GM19023 (cell line): Measurements from ENCODE around the gene PSMD11.
"Not testable (repeated sequence)": the region's sequence is repeated elsewhere in the genome, so short reads cannot be mapped to it uniquely, and the experiment has no call there.

Experiments
- ATAC-seq: cut with Tn5 transposase; IDR thresholded peaks from one replicate; pipeline ENCODE4 v1.9.1; 2021; ENCODE audit warnings: mild to moderate bottlenecking, moderate library complexity; ENCODE audit not compliant: unreplicated experiment

PSMD11 gene

DNA sequence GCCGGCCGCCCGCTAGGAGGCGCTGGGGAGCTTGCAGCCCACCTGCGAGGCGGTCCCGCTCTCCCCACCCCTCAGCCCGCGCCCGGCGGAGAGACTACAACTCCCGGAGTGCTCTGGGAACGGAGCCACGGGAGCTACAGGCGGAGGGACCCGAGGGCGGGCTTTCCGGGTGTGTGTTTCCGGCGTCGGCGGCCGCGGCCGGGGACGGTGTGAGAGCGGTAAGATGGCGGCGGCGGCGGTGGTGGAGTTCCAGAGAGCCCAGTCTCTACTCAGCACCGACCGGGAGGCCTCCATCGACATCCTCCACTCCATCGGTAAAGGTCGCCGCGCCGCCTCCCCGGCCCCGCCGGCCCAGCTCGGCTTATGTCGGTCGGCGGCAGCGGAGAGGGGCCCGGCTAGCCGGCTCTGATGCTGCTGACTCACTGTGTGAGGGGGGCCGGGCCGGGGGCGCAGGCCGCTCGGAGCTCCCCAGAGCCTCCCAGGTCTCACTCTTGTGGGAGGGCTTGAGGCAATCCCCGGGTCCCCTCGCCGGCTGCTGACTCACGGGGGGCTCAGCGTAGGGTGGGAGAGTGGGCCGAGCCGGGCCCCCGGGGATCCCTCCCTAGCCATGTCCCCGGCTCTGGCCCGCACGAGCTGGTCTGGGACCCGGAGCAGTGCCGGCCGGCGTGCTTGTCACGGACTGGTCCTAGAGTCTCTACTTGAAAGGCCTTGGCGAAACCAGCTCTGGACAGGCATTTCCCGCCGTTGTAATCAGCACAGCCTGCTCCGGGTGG, at the start of gene PSMD11:
Gene PSMD11, plus strand, starts transcription at position 210 of the 773 bp plus-strand sequence. Its CDS starts 14 bp downstream, at position 224.
- peak; percentile 91 for ATAC-seq

DNA sequence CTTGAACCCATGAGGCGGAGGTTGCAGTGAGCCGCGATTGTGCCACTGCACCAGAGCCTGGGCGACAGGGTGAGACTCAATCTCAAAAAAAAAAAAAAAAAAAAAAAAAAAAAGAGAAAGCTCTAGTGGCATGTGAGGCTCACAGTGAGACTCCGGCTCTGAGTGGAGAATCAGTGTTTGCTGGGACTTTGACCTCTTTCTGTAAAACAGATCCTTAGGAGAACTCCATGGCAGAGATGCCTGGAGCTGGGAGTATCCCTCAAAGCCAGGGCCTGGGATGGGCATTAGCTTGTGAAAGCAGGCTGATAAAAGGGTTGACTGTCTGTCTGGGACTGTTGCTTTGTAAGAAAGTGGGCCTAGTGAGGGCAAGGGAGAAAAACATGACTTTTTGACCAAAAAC, 48.0 kb upstream of the PSMD11 start:
- ATAC-seq, result no peak

DNA sequence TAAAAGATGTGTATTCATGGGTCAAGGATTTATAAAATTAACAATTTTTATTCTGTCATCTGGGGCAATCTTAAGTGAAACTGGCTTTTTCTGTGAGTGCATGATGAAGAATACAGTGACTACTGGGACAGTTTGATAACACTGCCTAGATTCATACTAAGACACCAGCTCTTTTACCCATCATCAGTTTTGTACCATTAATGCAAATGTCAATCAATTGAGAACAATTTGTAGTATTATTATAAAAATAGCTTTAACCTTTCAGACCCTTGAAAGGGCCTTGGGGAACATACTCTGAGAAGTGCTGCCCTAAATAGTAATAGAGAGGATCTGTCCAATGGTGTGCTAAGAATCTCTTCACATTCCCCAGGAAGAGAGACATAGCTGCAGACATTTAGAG, 45.4 kb upstream of the PSMD11 start:
- no peak for ATAC-seq

DNA sequence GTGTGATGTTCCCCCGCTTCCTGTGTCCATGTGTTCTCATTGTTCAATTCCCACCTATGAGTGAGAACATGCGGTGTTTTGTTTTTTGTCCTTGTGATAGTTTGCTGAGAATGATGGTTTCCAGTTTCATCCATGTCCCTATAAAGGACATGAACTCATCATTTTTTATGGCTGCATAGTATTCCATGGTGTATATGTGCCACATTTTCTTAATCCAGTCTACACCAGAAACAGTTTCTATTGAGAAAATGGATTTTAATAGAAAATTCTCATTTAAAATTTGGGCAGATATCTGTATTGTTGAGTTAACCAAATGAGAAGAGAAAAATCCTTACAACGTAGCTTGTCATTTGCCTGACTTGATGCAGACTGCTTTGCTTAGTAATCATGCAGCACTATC, 34.2 kb upstream of the PSMD11 start:
- ATAC-seq, result not testable (repeated sequence)

DNA sequence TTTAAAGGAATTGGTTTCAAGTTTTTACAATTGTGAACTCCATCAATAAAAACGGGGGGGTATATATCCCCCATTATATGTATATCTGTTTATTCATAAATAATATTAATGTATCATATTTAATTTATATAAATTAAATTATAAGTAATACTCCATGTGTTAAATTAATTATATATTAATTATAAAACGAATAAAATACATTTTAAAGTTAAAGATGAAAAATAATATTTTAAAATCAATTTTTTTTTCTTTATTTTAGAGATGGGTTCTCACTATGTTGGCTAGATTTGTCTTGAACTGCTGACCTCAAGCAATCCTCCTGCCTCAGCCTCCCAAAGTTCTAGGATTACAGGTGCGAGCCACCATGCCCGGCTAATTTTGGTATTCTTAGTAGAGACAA, 17.4 kb upstream of the PSMD11 start:
- no peak for ATAC-seq

DNA sequence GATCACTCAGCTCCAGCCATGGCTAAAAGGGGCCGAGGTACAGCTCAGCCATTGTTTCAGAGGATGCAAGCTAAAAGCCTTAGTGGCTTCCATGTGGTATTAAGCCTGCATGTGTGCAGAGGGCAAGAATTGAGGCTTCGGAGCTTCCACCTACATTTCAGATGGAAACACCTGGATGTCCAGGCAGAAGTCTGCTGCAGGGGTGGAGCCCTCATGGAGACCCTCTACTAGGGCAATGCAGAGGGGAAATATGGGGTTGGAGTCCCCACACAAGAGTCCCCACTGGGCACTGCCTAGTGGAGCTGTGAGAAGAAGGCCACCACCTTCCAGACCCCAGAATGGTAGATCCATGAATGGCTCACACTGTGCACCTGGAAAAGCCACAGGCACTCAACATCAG, 14.7 kb upstream of the PSMD11 start:
- ATAC-seq, result no peak

- no peak for ATAC-seq
Measured at GRCh38 chr17:32440722-32441121, 3.6 kb upstream of the PSMD11 start.

DNA sequence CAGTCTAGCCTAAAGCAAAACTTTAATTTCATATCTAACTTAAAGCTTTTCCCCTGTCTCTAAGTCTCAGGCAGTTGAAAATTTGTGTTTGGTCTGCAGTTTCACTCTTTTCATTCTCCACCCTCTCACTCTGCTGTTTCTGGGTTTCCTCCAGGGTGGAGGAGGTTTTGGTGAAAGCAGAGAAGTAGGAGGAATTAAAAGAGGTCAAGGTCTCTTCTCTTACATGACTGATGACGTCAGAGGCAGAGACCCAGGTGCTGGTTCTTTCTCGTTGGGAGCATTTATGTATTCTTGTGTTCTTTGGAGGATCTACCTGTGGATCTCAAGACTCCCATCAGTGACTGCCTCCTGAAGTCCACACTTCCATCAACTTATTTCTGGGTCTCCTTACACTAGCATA, 2.4 kb upstream of the PSMD11 start:
- ATAC-seq, result no peak

GRCh38 chr17:32443827-32444300, 446 bp upstream of the PSMD11 start:
- peak; percentile 6 for ATAC-seq

DNA sequence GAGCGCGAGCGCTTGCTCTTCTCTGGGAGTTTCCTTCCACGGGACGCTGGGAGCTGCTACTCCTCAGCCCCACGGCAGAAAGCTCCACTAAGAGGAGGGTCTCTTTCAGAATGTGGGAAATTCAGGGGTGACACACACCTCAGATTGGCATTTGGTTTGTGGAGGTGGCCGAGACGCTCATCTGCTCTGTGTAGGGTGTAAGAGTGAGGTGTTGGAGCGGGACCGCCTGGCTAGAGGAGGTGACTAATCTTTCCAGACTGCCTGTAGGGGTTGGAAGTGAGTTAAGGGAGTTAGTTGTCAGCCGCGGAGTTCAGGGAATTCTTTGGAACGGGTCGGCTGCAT, 735 bp downstream of the PSMD11 start:
- ATAC-seq, result no peak

- ATAC-seq, result no peak
Measured at GRCh38 chr17:32445497-32445896, 1.2 kb downstream of the PSMD11 start.

DNA sequence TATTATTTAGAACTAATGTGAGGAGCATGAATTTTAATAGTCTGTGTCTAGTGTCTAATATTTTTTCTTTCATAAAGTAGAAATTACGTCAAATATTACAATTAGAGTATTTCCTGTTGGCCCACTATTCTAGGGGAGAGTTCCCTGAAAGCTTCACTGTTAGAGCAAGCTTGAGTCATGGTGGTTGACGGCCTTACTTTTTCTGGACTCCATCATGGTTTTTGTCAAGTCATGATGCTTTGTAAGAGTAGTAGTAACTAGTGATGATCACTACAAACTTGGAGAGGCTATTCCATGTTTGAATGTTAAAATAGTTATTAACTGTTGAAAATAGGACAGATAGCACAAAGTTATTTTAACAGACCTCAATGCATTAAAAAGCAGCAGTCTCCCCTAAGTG, 1.7 kb downstream of the PSMD11 start:
- ATAC-seq, result no peak

DNA sequence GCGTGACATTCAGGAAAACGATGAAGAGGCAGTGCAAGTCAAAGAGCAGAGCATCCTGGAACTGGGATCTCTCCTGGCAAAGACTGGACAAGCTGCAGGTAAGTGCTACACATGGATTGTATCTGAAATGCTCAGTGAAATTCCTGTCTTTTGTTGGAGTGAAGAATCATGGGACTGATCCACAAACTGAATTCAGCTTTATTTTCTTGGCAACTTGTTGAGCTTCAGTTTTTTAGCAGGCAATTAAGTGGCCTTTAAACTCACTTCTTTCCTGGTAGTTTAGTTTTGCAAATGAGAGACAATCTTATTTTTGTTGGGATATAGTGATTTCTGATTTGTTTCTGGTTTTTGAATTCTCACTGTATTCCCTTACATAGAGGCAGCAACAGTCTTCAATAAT, 2.6 kb downstream of the PSMD11 start:
- no peak for ATAC-seq

GRCh38 chr17:32449963-32450362, 5.7 kb downstream of the PSMD11 start:
- ATAC-seq, result no peak

DNA sequence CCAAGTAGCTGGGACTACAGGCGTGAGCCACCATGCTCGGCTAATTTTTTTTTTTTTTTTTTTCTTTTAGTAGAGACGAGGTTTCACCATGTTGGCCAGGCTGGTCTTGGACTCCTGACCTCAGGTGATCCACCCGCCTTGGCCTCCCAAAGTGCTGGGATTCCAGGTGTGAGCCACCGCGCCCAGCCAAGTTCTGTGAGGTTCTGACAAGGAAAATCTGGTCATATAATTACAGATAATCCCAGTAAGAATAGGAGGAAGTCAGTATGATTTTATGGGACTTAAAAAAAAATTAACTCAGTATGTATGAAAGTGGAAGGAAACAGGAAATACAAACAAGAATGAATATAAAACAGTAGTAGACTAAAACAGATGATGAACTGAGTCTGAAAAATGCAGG, 6.1 kb downstream of the PSMD11 start:
- not testable (repeated sequence) for ATAC-seq

DNA sequence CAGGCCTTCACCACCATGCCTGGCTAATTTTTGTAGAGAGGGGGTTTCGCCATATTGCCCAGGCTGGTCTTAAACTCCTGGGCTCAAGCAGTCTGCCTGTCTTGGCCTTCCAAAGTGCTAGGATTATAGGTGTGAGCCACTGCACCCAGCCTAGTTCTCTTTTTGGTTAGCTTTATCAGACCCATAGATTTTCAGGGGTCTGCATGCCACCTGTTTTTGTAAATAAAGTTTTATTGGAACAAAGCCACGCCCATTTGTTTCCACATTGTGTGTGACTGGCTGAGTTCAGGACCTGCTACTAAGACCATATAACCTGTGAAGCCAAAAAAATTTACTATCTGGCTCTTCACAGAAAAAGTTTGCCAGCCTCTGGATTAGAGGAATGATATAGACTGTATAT, 7.6 kb downstream of the PSMD11 start:
- no peak for ATAC-seq

DNA sequence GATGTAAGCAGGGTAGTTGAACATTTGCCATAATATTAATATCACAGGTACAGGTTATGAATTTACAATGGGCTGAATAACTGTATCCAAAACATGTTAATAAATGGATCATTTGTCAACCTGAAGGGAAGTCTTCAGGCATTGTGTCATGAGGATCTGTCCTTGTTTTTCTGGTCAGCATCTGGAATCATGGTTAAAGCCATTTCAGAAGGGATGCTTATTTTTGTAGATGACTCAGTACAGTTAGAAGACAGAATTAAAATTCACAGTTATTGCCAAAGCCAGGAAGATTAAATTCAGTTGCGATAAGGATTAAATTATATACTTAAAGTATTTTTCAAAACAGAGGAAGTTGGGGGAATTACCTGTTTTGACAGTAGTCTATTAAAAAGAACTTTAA, 8.0 kb downstream of the PSMD11 start:
- ATAC-seq, result no peak

GRCh38 chr17:32453370-32453769, 9.1 kb downstream of the PSMD11 start:
- ATAC-seq, result no peak

DNA sequence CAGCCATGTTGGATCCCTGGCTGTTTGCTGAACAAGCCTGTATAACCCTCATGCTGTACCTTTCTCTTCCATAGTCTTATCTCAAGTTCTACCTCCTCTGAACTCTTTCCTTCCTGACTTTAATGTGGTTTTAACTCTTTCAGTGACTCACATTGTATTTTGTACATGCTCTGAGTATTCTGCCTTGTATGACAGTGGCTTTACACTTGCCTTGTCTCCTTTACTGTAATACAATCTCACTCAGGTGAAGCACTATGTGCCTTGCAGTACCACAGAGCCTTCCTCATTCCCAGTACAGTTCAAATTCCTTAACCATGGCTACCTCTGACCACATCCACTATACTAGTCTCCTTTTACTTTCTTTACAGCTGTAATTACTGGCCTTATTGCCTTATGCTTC, 14.1 kb downstream of the PSMD11 start:
- no peak for ATAC-seq

- ATAC-seq, result no peak
Measured at GRCh38 chr17:32460054-32460453, 15.7 kb downstream of the PSMD11 start.

- no peak for ATAC-seq
Measured at GRCh38 chr17:32461498-32461852, 17.2 kb downstream of the PSMD11 start.

GRCh38 chr17:32461853-32462617, 17.7 kb downstream of the PSMD11 start:
- no peak for ATAC-seq
